ENCODE results near the gene ADCY1.
"Not testable (repeated sequence)": the region's sequence is repeated elsewhere in the genome, so short reads cannot be mapped to it uniquely, and the experiment has no call there.

Gene ADCY1

DNA sequence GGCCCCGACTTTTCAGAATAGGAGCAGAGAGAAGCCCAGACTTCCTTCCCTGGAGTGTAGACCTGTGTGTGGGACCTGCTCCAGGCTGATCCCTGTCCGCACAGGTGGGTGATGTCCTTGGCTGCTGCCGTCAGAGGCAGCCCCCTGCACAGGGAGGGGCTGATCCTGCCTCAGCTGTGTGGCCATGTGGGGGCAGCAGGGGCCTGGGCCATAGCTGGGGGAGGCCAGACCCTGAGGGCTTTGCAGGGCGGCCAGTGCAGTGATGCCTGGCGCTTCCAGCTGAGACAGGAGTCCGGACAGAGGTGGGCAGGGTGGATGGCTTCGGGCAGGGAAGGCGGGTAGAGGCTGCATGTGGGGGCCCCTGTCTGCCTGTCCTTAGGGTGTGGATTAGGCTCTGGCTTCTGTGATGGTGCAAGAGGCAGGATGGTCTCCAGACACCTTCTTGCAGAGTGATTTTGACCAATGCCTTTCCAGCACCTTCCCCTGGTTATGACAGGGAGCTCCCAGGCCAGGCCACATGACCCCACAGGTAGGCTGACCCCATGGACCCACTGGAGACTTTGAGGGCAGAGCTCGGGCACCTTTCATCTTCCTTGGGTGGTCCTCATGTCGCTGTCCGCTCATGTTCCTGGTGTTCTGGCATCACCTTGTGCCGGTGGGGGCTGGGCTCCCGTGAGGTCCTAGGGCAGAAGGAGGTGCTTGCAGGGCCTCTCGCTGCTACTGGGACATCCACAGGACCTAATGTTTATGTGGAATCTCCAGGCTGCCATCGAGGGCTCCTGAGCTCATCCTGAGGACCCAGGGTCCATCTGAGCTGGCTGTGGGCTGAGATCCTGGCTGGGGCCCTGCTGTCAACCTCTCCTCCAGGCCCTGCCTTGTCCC, 141.5 kb downstream of the ADCY1 start:
- no peak for DNase-seq

DNA sequence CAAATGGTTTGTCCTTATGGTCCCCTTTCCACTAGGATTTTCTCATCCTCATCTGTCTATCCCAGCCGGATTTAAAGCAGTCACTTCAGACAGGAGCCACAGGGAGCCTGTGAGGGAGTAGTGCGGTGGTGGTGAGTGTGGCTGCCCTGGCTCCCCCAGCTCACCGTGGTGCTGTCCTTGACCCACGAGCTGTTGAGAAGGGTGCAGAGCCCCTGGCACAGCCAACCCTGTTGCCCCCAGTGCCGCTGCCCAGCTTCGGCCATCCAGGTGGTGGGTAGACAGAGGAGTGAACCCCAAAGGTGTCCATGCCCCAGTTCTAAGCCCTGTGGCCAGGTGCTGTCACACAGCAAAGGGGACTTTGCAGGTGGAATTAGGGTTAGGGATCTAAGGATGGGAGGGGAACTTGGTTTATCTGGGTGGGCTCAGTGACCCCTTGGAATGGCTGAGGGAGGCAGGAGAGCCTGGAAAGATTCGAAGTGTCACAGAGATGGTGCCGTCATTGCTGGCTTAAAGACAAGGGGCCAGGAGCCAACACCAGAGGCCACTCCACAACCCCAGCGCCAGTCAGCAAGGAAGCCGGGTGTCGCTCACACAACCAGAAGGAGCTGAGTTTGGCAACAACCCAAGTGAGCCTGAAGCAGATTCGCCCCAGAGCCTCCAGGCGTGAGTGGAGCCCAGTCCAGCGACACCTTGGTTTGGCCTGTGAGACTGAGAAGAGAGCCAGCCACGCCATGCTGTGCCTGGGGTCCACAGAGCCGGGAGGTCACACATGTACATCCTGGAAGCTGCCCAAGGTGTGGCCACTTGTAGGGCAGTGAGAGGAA, 142.4 kb downstream of the ADCY1 start:
- DNase-seq: no peak

DNA sequence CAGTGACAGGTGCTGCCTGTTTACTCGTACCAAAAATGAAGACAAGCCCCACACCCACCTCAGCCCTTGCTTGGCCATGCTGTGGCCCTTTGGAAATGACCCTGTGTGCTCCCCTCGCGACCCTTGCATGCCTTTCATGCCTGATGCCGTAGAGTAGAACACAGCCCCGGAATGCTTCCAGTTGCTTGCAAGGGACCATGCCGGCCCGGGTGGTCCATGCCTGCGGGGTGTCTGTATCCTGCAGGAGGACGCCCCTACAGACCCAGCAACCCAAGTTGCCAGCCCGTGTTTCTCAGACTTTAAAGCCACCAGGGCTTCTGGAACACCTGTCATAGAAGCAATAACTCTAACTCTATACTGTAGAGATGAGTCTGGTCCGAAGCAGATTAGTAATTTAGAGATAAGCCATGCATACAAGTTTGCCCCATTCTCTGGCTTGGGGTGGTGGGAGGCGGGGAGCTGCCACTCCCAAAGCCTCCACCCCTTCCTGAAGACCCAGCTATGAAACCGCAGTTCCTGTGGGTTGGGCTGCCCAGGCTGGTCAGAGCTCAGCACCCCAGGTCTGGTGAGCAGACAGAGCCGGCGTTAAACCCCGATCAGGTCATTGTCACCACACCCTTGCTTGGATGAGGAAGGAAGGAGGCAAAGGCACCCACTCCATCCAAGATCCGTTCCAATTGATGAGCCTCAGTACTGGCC, 143.5 kb downstream of the ADCY1 start:
- no peak for DNase-seq

DNA sequence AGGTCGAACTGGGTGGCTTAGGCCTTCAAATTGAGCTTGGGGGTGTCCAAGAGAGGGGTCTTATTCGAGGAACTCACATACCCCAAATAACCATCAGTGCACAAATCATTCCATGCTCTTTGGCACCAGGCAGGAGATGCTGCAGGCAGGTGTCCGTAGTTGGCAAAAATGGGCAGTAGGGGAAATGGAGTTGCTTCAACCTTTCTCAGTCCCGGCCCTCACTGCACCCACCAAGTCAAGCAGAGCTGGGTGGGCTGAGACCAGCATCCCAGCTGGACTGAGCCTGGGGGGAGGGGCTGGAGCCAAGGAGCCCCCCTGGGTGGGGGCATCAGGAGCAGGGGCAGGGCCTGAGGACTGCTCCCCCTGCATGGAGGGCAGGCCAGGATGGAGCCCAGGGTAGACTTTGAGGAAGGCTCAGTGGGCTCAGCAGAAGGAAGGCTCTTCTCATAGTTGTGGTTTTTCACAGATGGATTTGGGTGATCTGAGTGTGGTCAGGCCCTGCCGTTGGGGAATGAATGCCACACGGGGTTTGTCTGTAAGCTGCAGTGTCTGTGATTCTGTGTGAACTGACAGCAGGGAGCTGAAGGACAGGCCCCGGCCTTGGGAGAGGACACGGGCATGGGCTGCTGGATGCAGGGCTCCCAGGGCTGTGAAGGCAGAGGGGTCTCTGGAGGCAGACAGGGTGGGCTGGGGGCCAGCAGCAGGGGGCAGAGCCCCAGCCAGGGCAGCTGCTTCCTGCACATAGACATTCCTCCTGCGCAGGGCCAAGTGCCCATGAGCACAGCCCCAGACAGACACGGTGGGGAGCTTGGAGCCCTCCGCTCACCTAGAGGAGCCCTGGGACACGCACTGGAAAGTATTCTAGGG, 144.5 kb downstream of the ADCY1 start:
- DNase-seq: no peak

DNA sequence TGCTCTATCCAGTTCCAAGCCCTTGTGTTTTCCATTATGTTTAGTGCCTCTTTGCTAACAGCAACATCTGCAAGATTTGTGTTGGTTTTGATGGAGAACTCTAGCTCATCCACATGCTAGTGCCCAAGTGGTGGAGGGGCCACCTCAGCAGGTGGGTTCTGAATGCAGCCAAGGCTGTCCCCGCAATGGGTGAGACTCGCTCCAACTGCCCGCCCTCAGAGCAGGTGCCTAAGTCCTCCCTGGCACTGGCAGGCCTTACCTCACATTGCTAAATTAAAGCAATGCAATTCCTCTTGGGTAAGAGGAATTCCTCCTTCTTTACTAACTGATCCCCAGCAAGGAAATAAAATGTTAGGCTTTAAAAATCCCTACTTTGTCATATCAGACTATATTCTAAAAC, 146.8 kb downstream of the ADCY1 start:
- no peak for DNase-seq

DNA sequence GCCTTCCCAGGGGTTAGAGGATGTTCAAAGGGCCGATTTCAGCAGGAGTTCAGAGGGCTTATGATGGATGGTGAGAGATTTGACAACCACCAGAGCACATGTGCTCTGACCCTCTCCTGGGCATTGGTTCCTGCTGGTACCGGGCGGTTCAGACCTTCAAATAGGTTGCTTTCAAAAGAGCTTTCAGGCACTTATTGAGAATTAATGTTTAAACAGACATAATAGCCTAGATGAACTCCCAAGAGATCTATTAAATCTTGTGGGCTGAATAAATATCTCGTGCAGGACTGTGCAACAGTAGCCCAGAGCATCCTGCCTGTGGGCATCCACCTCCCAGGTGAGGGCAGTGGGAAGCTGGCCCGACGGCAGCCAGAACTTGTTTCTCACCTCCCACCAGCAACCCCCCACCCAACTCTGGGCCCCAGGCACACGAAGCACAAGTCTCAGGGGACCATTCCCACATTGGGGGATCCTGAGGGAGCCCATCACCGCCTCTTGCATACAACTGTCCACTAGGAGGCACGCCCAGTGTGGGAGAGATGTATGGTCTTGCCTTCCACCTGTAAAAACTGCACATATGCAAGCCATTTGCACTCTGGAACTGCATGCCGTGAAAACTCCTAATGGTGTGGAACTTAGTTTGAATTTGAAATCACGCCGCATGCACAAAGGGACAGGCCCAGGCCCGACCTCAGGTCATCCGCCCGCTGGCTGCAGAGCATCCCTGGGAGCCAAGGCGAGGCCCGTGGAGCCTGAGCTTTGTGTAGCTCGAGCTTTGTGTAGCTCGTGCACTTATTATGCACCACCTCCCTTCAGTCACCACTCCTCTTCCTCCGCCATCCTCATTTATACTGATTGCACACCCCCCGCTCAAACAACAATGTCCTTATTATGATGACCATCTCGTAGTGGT, 147.8 kb downstream of the ADCY1 start:
- DNase-seq: no peak

DNA sequence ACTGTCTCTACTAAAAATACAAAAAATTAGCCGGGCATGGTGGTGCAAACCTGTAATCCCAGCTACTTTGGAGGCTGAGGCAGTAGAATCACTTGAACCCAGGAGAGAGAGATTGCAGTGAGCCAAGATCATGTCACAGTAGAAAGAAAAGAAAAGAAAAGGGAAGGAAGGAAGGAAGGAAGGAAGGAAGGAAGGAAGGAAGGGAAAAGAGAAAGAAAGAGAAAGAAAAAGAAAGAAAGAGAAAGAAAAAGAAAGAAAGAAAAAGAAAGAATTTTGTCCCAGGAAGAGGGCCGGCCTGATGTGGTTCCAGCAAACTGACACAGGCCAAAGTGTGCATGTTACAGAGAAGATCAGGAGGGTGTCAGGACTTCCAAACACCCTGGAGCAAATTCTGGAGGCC, 151.1 kb downstream of the ADCY1 start:
- DNase-seq: not testable (repeated sequence)

DNA sequence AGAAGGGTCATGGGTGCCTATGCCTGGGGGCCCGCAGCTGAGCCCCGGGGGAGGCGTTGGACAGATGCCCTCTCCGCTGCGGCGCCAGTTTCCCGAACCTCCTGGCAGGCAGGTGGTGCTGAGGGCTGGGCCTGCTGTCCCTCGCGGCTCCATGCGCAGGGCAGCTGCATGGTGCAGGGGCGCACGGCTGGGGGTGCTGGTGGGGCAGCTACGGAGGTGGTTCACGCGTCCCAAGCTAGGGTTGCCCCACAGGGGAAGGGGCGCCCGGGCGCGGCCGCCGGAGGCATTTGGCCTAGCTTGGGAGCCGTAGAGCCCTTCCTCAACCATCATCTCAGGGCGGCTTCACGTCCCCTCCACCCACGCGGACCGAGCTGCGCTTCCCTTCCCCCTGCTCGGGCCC, 152.7 kb downstream of the ADCY1 start:
- DNase-seq: no peak

DNA sequence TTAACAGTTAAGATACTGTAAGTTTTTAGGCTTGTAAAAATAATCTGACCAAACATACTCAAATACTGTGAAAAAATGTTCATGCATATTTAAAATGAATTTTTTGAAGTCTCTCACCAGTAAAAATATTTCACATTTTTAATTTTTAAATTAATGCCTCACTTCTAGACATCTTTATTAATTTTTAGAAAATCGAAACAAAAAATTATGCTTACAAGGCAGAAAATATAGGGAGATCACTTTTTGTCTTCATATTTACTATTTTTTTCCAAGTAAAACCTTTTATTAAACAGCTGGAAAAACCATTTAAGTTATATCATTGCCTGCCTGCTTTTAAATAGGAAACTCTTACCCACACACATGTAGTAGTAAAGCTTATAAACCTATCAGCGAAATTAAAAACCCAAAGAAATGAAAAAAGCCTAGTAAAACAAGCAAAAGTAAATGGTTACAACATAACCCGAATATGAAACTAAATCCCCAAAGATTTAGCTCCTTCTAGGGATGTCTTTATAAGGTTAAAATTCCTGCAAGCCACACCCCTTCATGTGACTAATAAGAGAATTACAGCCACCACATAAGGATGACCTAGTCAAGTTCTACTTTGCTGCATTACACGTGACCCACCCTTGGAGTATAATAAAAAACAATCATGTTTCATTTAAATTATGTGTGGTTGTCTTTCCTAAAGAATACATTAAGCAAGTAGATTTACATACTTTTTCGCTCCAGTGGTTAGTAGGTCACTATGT, 157.7 kb downstream of the ADCY1 start:
- DNase-seq: not testable (repeated sequence)

DNA sequence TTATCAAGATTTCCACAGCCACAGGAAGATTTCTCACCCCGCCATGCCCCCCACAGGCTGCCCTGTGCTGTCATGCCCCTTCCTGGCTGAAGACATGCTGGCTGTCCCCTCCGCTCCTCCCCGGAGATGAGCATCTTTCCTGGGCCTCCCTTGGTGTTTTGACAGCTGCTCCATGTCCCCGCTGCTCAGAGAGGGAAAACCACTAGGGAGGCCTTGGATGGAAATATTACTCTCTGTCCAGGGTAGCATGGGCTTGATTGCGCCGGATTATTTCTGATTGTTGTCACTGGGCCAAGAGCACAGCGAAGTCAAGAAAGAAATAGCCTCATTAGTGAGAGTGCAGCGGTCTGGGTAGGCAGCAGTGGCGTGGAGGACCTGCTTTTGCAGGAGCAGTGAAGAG, 164.8 kb downstream of the ADCY1 start:
- not testable (repeated sequence) for DNase-seq

DNA sequence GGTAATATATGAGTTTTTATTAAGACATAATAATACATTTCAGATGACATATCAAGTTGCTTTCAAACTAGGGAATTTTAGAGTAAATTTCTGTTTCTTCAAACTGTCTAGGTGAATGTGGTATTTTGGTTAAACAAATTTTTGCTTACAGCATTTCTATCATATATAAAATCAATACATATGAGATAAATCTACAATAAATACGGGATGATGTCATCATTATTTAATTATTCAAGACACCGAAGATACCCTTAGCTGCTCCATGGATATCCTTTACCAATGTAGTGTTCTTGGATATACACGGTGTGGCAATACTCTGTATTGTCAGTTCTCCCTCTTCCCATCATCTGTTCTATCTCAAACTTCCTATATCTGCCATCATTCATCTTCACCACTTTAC, 166.4 kb downstream of the ADCY1 start:
- not testable (repeated sequence) for DNase-seq

DNA sequence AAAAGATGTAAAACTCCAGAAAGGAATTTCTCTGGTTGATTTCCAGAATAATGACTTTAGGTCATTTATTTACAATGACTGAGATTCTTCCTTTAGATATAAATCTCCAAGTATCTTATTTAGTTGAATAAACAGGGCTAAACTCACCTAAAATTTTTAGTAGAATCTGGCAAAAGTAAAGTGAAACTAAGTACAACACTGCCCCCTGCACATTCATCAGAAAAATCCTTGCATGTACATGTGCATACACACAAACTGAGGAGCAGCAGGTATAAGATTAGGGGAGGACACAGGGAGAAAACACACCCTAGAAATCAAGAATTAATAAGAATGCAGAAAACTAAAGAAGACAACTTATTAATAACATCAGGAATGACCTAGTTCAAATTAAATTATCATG, 174.8 kb downstream of the ADCY1 start:
- DNase-seq: not testable (repeated sequence)

DNA sequence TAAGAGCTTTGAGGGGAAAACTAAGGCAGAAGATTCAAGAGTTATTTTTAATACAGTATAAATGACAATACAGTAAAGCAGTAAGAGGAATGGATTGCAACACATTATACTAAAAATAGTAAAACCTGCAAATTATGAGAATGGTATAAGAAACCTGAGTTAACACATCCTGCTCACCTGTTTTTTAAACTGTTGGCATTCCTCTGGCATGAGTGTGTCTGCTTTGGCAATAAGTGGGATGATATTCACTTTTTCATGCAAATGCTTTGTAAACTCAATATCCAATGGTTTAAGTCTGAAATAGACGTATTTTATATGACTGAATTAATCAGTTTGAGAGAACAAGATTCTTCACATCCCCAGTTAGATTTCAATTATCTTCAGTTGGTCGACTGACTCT, 177.2 kb downstream of the ADCY1 start:
- DNase-seq: not testable (repeated sequence)

DNA sequence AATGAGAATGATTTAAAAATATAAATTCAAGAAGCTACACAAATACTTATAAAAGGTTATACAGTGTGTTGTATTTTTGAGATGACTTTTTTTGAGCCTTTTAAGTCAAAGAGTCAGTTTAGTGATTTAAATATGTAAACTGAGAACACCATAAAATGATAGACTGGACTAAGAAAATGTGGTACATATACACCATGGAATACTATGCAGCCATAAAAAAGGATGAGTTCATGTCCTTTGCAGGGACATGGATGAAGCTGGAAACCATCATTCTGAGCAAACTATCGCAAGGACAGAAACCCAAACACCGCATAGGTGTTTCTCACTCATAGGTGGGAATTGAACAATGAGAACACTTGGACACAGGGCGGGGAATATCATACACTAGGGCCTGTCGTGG, 182.2 kb downstream of the ADCY1 start:
- DNase-seq: not testable (repeated sequence)

DNA sequence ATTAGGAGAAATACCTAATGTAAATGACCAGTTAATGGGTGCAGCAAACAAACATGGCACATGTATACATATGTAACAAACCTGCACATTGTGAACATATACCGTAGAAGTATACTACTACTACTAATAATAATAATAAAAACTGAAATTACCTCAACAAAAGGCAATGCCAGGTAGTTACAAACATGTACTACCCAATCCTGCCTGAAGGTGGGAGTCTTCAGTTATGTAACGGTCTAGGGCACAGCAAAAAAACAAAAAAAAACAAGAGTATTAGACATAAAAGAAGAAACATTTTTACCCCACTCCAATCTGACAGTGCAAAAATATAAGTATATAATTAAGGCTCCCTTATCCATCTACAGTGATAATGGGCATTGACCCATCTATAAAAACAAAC, 182.6 kb downstream of the ADCY1 start:
- DNase-seq: not testable (repeated sequence)

DNA sequence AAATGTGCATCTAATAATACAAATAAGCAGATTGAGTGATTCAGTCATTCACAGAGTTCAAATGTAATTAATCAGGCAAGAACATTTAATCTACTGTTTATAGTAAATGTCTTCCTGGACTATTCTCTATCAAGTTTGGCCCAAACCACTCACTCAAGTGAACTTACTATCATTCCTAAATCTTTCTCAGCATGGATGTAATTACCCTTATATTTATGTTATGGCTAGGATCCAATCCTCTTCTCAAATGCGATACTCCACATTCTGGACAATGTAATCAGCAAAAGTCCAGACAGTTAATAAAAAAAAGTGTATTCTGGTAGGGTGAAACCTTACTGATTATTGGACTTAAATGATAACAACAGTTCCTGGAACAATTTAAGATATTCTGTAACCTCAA, 185.3 kb downstream of the ADCY1 start:
- DNase-seq: not testable (repeated sequence)

DNA sequence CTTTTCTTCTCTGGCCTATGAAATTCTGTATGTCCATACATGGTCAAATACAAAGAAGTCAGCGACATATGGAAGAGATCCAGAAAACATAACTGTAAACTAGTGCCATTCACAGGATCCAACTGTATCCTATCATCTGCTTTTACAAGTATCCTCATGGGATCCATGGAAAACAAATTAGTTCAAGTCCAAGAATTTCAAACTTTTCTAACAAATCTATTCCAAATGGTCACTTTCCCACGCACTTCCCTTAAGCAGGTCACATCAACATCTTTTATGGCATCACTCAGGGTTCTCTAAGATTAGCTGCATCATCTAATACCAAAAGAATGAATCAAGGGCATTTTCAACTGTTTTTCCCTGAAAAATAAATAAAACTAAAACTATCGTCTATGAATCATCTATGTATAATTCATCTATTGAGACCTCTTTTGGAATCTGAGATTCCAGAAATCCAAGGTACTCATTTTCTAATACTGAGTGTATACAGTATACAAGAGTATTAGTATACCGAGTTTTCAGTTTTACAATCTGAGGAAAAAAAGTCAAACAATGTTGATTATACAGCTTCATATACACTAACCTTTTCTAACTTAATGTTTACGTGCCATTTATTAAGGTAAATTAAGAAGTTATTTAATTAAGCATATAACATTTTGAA, 187.5 kb downstream of the ADCY1 start:
- DNase-seq: not testable (repeated sequence)

DNA sequence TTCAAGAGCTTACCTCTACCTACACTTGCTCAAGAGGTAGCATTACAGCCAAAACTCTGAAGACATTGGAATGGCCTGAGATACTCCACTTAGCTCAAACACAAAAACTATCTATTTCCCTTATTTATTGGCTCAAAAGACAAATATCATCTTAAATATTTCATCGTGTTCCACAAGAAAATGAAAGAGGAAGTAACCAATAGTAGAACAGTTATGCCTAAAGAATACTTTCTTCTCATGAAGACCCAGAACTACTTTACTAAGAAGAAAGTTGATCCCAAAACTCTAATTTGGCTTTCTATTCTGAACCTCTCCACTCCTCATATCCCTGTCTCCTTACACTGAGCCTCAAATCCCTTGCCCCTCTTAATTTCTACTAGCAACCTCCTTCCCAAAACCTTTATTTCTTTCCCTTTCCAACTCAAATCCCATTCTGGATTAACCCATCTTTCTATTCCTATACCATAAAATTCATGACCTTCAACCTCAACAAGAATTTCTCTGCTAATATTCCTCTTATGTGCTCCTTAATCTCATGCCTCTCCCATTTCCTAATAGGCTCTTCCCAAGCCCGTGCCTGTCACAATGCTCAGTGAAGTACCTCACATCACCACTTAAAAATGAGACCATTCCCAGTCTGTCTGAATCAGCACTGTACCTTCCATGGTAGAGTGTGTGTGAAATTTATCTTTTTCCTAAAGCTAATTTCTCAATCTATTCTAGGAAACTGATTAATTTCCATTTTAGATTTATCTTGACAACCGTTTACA, 188.2 kb downstream of the ADCY1 start:
- not testable (repeated sequence) for DNase-seq
